HG03342 (cell line): Measurements from ENCODE around the gene UGDH.

Experiments used
- ATAC-seq: cut with Tn5 transposase; IDR thresholded peaks from one replicate; pipeline ENCODE4 v1.9.1; 2021; ENCODE audit warnings: mild to moderate bottlenecking, moderate library complexity; ENCODE audit not compliant: unreplicated experiment

UGDH gene

GRCh38 chr4:39456946-39457763 is 70.1 kb downstream of the UGDH start:
- no peak for ATAC-seq

- no peak for ATAC-seq
Measured at GRCh38 chr4:39455486-39455885, 71.8 kb downstream of the UGDH start.

GRCh38 chr4:39453738-39454137 is 73.5 kb downstream of the UGDH start:
- ATAC-seq: no peak

- ATAC-seq: no peak
Measured at GRCh38 chr4:39452860-39453587, 74.2 kb downstream of the UGDH start.

- no peak for ATAC-seq
Measured at GRCh38 chr4:39452153-39452859, 74.9 kb downstream of the UGDH start.

GRCh38 chr4:39451423-39452023 is 75.7 kb downstream of the UGDH start:
- no peak for ATAC-seq

GRCh38 chr4:39450618-39451017 is 76.6 kb downstream of the UGDH start:
- ATAC-seq: no peak
